Measurements from ENCODE around the gene DNAJC30. TPM values are rescaled to one million over a fixed set of nuclear protein-coding genes. Genes with fewer than 3 reads are reported as not detected.

Gene DNAJC30
- total RNA-seq, 4 donors from 2014 or later, result 1.9 to 26.7 (median 6.8) TPM

- no peak for TF ChIP-seq POLR2A (IDR thresholded peaks at IDR 0.05)
- no peaks in the 10 kb centered on the region for H3K9me3 ChIP-seq
- no peak overlapping the region for H3K4me3 ChIP-seq
- no peaks in the 10 kb centered on the region for H3K36me3 ChIP-seq
- WGBS, 2 donors (ENCODE audit: low coverage in 1 of 2), result 69% methylated on average over 19 of the region's 23 CpGs; no CpG with 5 or more reads in 1 of the 2 donors
- no peaks in the 10 kb centered on the region for H3K27me3 ChIP-seq
- peak overlapping the region in 3 of 4 donors; percentile 2 to 68 (median 48) for H3K27ac ChIP-seq
- in situ Hi-C loops (cut with MboI; ENCODE audit: low pct_ligation_motif_present in 1 of 4, low pct_unique_long_range_greater_than_20kb in 1 of 4, low sequenced_read_pairs in 3 of 4) (no loop called here), intact Hi-C loops (cut with DNase I; ENCODE audit: low total_unique reads) (no loop called here)
- H3K4me1 ChIP-seq, result peaks cover 7 to 21% (median 17%) of the 10 kb centered on the region in 4 donors
- no peak for DNase-seq
These were observed 21.6 kb upstream of the DNAJC30 start for GRCh38 chr7:73704640-73705550.

- intact Hi-C loops (cut with DNase I; ENCODE audit: low total_unique reads), result no loop called here
- H3K27ac ChIP-seq, result peak overlapping the region in 3 of 4 donors; percentile 2 to 68 (median 48)
These were observed 20.7 kb upstream of the DNAJC30 start for GRCh38 chr7:73703757-73704639.

GRCh38 chr7:73703225-73703624 lies 20.0 kb upstream of the DNAJC30 start:
- Histone ChIP-seq H3K4me1 (peaks cover 7 to 21% (median 17%) of the 10 kb centered on the region in 4 donors), H3K36me3 (no peaks in the 10 kb centered on the region), H3K9me3 (no peaks in the 10 kb centered on the region), H3K4me3 (no peak overlapping the region), H3K27me3 (no peaks in the 10 kb centered on the region), H3K27ac (peak overlapping the region in 1 of 4 donors; percentile 2)
- WGBS, 2 donors (ENCODE audit: low coverage in 1 of 2), result 76% methylated on average over 13 of the region's 13 CpGs; no CpG with 5 or more reads in 1 of the 2 donors
- no peak for DNase-seq
- TF ChIP-seq POLR2AphosphoS5 (IDR thresholded peaks at IDR 0.05) (no peak), POLR2A (IDR thresholded peaks at IDR 0.05) (no peak), CTCF (IDR thresholded peaks at IDR 0.05) (no peak), EP300 (IDR thresholded peaks at IDR 0.05; ENCODE audit: low read depth) (no peak)
- intact Hi-C loops (cut with DNase I; ENCODE audit: low total_unique reads), result no loop called here
- in situ Hi-C loops (cut with MboI; ENCODE audit: low pct_ligation_motif_present in 1 of 4, low pct_unique_long_range_greater_than_20kb in 1 of 4, low sequenced_read_pairs in 3 of 4), result no loop called here

More at GRCh38 chr7:73703757-73704639, 20.7 kb upstream of the DNAJC30 start:
- TF ChIP-seq CTCF (IDR thresholded peaks at IDR 0.05), result no peak
- no peak for TF ChIP-seq POLR2A (IDR thresholded peaks at IDR 0.05)
- no peak for TF ChIP-seq POLR2AphosphoS5 (IDR thresholded peaks at IDR 0.05)
- no peak for TF ChIP-seq EP300 (IDR thresholded peaks at IDR 0.05; ENCODE audit: low read depth)
- peaks cover 7 to 21% (median 17%) of the 10 kb centered on the region in 4 donors for H3K4me1 ChIP-seq
- peak; percentile 71 for DNase-seq
- in situ Hi-C loops (cut with MboI; ENCODE audit: low pct_ligation_motif_present in 1 of 4, low pct_unique_long_range_greater_than_20kb in 1 of 4, low sequenced_read_pairs in 3 of 4), result no loop called here
- no peaks in the 10 kb centered on the region for H3K27me3 ChIP-seq
- H3K36me3 ChIP-seq, result no peaks in the 10 kb centered on the region
- H3K9me3 ChIP-seq, result no peaks in the 10 kb centered on the region
- H3K4me3 ChIP-seq, result peak overlapping the region in 2 of 4 donors; percentile 19 to 41
- 33% methylated on average over 33 of the region's 45 CpGs; no CpG with 5 or more reads in 1 of the 2 donors for WGBS, 2 donors (ENCODE audit: low coverage in 1 of 2)

- Histone ChIP-seq H3K36me3 (no peaks in the 10 kb centered on the region), H3K27ac (no peak overlapping the region), H3K9me3 (no peaks in the 10 kb centered on the region), H3K4me1 (peaks cover 7 to 21% (median 17%) of the 10 kb centered on the region in 4 donors), H3K27me3 (no peaks in the 10 kb centered on the region), H3K4me3 (no peak overlapping the region)
- intact Hi-C loops (cut with DNase I; ENCODE audit: low total_unique reads) (no loop called here), in situ Hi-C loops (cut with MboI; ENCODE audit: low pct_ligation_motif_present in 1 of 4, low pct_unique_long_range_greater_than_20kb in 1 of 4, low sequenced_read_pairs in 3 of 4) (no loop called here)
- WGBS, 2 donors (ENCODE audit: low coverage in 1 of 2), result 90% methylated on average over 18 of the region's 18 CpGs; no CpG with 5 or more reads in 1 of the 2 donors
- no peak for DNase-seq
- TF ChIP-seq EP300 (IDR thresholded peaks at IDR 0.05; ENCODE audit: low read depth) (no peak), POLR2A (IDR thresholded peaks at IDR 0.05) (no peak), POLR2AphosphoS5 (IDR thresholded peaks at IDR 0.05) (no peak), CTCF (IDR thresholded peaks at IDR 0.05) (no peak)
These were observed 19.4 kb upstream of the DNAJC30 start for GRCh38 chr7:73702665-73703064.

Measured in transverse colon (tissue), 4 donors.